GM19468 (cell line): Measurements from ENCODE around the gene FGL2.
"Not testable (repeated sequence)": the region's sequence is repeated elsewhere in the genome, so short reads cannot be mapped to it uniquely, and the experiment has no call there.

Experiments
- ATAC-seq: cut with Tn5 transposase; IDR thresholded peaks from one replicate; pipeline ENCODE4 v1.9.1; 2021; ENCODE audit warnings: mild to moderate bottlenecking, moderate library complexity, moderate number of reproducible peaks; ENCODE audit not compliant: unreplicated experiment; ENCODE audit errors: extremely low read depth

FGL2 gene, protein sequence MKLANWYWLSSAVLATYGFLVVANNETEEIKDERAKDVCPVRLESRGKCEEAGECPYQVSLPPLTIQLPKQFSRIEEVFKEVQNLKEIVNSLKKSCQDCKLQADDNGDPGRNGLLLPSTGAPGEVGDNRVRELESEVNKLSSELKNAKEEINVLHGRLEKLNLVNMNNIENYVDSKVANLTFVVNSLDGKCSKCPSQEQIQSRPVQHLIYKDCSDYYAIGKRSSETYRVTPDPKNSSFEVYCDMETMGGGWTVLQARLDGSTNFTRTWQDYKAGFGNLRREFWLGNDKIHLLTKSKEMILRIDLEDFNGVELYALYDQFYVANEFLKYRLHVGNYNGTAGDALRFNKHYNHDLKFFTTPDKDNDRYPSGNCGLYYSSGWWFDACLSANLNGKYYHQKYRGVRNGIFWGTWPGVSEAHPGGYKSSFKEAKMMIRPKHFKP

DNA sequence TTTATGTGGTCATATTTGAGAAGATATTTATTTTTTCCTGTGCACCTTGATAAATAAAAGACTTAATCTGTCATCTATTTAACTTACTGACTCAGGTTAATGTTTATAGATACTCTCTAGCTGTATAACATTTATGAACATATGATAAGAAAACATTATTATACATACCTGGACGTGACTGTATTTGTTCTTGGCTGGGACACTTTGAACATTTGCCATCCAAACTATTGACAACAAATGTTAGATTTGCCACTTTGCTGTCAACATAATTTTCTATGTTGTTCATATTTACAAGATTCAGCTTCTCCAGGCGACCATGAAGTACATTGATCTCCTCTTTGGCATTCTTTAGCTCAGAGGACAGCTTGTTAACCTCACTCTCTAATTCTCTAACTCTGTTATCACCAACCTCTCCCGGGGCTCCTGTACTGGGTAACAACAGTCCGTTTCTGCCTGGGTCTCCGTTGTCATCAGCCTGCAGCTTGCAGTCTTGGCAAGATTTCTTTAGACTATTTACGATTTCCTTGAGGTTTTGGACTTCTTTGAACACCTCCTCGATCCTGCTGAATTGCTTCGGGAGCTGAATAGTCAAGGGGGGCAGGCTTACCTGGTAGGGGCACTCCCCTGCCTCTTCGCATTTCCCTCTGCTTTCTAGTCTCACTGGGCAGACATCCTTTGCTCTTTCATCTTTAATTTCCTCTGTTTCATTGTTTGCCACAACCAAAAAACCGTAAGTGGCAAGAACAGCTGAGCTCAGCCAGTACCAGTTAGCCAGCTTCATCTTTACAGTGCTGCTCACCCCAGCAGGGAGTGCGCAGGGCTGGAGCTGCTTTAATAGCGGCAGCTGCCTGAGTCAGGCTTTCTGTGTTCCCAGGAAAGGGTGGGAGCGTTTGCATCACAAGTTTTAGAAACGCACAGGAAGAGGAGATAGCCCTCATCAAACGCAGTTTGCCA lies at the start of gene FGL2:
FGL2 (minus strand) TSS at position 807 of the 954 bp plus-strand sequence; CDS start at position 781, 26 bp downstream.
- no peak for ATAC-seq

DNA sequence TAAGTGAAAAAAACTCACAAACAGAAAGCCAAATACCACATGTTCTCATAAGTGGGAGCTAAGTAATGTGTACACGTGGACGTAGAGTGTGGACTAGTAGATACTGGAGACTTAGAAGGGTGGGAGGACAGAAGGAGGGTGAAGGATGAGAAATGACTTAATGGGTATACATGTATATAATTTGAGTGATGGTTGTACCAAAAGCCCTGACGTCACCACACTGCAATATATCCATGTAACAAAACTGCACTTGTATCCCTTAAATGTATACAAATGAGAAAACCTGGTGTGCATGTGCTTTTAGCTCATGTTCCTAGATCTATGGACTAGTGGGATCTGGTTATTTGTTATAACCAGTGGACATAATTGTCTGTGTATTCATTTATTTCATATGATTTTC lies 48.5 kb upstream of the FGL2 start:
- no peak for ATAC-seq

DNA sequence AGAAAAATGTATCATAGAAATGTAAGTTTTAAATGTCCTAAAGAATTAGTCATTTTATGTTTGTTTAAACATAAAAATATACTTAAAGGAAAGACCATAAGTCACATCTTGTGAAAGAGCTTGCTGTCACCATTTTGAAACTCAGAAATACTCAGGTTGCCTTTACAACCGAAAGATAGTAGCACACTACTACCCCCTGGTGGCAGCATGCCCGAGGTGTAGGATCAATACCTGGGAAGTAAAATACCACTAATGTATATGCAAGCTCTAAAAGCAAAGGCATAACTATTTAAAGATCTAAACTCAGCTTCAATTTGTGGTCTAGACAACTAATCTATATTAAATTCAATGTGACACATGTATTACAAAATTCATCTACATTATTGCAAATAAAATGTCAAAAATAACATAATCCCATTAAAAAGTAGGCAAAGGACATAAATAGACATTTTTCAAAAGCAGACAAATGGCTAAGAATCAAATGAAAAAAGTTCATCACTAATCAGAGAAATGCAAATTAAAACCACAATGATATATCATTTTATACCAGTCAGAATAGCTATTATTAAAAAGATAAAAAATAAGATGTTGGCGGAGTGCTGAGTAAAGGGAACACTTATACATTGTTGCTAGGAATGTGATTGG lies 47.7 kb upstream of the FGL2 start:
- no peak for ATAC-seq

DNA sequence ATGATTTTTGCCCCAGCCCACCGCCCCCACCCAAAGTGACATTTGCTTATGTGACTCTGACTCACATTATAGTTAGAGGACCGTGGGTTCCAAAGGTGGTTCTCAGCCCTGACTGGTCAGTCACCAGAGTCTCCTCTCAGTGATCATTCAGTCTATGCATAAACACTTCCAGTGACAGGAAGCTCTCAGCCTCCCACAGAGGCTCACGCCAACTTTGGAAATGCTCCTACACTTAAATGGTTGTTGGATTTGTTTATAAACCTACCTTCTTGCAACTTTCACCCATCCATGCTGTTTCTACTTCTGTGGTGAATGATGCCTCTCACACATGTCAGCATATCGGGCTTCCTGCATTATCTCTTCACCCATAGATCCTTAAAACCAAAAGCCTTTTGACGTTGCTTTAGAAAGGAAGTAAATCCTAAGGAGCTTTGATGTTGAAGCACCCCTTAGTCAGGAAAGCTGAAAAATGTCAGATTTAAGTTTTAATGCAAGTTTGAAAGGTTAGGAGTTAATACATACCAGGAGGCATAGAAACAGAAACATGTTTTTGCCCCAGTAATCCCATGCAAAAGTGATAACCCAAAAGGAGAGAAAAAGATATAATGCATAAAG lies 46.5 kb upstream of the FGL2 start:
- ATAC-seq: no peak

DNA sequence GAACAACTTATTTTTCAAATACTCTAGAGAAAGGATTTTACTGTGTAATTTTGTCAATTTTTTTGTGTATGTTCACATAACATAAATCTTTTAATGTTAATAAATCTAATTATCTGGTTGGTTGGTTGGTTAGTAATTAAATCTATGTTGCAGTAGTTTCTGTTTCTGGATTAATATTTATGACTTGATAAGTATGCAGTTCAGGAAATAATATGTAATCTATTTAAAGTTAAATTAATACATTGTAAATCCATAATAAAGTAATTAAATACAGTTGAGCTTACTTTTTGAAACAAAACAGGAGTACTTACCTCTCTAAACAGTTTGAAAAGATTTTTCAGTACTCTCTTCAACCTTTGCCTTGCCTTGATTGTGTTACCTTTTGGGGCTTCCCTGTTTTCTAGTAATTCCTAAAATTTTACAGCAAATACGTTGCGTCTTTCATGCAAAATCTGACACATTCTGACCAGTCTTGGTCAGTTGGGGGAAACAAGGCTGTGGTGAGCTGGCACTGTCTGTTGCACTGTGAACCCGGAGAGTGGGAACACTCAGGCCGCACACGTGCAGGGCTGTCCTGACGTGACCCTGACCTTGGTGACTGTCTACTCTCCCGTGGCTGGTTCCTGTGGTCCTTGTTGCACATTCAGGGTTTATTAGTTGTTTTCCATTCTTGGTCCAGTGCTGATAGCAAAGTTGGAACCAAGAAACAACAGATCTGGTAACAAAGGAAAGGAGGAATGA lies 45.6 kb upstream of the FGL2 start:
- ATAC-seq: no peak

DNA sequence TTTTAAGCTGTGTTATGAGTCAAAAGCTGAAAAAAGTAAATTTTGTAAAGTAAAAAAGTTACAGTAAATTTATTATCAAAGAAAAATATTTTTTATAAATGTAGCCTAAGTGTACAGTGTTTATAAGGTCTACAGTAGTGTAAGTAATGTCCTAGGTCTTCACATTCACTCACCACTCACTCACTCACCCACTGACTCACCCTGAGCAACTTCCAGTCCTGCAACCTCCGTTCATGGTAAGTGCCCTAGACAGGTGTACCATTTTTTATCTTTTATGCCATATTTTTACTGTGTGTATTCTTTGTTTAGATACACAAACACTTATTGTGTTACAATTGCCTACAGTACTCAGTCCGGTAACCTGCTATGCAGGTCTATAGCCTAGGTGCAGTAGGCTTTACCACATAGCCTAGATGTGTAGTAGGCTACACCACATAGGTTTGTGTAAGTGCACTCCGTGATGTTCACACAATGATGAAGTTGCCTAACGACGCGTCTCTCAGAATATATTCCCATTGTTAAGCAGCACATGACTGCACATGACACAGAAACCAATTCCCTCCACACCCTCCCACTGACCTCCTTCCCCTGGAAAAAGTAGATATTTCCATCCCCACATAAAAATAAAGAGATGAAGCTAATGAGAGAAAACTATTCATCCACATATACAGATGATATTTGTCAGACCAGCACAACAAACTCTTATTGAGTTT lies 44.8 kb upstream of the FGL2 start:
- no peak for ATAC-seq

DNA sequence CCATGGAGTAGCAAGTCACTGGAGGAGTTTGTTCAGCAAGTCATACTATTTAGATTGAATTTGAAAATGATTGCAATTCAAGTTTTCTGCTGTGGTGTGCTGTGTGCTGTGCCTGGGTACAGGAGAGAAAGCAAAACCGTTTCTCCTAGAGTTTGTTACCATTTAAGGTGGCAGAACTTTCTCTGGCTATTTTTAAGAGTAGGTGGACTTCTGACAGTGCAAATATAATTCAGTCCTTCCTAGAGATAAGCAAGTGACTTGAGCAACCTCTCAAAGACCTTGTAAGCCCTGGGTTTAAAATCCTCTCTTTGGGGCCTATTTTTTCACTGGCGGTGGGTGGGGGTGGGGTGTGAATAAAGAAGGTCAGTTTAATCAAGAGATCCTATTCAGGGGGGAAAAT lies 42.9 kb upstream of the FGL2 start:
- no peak for ATAC-seq

DNA sequence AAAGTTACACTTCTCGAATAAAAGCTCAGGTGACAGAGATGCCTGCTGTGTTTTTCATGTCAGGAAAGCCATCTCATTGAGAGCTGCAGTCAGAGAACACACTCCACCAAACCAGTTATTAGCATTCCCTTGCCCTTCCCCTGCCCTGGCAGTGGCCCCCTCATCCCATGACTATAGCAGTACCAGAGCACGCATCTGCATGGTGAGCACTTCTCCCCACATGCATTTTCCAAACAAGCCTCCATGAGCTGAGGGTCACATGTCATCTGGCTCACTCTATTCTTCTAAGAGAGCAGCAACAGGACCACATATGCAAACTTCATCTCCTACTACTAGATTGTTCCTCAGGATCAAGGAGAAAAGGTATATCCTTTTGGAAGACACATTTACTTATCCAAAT lies 42.4 kb upstream of the FGL2 start:
- no peak for ATAC-seq

DNA sequence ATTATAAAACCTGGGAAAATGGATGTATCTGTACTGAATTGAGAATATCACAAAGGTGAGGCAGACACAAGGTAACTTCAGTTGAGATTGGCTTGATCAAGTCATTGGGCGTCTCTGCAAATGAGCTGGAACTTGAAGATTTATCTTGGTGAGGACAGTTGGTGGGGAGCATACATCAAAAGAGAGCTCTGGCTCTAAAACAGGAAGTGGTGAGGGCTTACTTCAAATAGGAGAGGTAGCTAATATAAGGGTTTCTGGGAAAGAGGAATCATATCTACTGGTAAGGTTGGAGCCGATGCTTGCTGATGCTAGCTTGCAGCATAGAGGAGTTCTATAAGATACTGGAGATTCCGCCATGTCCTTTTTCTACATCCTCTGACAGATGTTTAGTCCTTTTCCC lies 39.9 kb upstream of the FGL2 start:
- ATAC-seq: no peak

DNA sequence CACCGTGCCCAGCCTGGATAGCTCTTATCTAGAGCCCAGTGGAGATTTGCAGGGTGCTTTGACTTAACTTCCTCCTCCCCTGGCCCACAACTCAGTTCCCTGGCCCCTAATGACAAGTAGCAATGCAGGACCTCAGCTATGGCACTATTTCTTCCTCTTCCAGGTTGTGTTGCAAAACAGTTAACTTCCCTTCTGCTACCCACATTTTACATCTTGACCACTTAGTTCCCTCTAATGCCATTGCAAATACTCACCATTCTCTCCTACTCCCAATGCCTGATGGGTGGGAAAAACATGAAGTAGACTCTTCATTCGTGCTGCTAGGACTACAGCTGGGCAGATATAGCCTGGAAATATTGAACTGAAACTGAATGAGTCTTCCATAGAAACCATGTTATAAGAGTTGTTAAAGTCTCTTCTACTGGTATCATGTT lies 39.1 kb upstream of the FGL2 start:
- no peak for ATAC-seq

DNA sequence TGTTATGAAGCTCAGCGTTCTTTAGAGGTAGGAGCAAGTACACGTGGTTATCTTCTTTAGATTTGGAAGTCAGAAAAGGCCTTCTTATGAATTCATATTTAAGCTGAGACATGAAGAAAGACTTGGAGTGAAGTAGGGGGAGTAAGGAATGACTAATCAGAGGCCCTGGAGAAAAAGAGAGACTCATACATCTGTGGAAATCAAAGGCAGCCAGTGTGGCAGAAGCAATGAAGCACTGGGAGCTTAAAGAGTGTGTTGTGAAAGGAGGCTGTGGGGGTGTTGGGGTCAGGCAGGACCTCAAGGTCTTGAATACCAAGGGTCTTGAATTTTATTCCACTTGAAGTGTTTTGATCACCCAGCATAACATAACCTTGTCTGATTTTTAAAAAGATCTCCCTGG lies 35.7 kb upstream of the FGL2 start:
- ATAC-seq: no peak

DNA sequence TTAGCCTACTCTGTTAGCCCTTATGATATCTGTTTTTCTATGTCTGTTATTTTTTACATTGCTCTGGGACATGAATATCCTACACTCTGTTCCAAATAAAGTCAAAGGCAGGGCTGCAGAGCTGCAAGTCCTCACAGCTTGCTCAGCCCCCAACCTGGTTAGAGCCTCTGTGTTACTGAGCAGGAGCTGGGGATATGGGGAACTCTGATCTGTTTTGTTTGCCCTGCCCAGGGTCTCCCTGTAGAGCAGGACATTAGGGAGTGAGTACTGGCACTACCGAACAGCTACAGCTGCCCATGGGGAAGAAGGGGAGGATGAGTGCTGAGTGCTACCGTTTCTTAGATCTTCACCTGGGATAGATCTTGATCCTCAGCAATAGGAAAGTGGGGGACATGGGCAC lies 32.8 kb upstream of the FGL2 start:
- no peak for ATAC-seq

DNA sequence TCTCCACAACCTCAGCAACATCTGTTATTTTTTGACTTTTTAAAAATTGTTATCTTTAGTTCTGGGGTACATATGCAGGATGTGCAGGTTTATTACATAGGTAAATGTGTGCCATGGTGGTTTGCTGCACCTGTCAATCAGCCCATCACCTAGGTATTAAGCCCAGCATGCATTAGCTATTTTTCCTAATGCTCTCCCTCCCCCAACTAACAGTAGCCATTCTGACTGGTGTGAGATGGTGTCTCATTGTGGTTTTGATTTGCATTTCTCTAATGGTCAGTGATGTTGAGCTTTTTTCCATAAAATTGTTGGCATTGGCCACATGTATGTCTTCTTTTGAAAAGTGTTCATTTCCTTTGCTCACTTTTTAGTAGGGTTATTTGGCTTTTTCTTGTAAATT lies 29.2 kb upstream of the FGL2 start:
- not testable (repeated sequence) for ATAC-seq

DNA sequence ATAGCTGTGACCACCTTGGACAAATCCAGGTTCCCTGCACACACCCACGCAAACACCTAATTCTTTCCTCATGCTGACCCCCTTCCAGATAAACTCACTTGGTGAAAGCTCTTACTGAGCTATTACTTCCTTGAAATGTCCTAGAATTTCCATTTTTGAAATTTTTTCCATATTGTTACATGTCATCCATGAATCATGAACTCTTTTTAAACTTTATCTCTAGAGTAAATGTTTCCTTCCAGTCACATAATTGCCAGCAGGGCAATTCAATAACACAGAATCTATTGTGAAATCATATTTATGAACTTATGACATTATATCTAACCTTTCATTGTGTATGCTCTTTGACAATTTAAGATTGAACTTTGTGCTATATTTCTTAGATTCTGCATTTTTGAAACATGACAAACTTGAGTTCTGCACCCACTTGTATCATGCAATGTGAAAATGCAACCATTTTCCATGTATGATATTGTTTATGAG lies 26.8 kb upstream of the FGL2 start:
- ATAC-seq: no peak

DNA sequence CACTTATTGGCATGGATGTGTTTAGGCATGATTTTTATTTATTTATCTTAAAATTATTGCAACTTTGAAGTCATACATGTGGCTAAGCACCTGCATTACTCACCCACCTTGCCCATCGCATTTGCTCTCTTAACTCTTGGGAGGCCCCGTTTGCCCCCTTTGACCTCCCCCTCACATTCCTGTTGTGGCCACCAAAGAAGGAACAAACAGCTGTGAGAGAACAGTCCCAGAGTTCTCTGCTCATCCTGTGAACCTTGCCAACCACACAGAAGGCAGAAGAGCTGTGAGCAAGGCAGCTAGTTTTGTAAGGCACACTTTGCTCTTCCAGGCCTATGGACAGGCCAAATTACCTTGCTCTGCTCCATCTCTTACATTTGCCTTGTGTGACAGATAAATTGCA lies 23.6 kb upstream of the FGL2 start:
- ATAC-seq: no peak

DNA sequence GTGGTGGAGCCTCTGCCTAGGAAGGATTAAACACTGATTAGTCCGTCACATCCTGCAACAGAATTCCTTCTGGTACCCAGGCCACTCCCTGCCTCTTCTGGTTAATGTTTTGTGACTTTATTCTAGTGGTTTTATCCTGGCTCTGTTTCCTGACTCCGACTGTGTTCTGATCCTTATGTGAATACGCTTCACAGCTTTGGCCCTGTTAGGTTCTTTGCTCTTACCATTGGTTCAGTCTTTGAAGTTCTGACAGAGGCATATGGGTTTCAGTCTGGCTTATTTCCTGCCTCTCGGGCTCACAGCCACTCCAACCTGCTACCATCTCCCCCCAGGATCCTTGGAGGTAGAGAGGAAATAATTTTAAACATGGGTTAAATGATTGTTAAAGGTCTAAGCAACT lies 23.2 kb upstream of the FGL2 start:
- no peak for ATAC-seq

DNA sequence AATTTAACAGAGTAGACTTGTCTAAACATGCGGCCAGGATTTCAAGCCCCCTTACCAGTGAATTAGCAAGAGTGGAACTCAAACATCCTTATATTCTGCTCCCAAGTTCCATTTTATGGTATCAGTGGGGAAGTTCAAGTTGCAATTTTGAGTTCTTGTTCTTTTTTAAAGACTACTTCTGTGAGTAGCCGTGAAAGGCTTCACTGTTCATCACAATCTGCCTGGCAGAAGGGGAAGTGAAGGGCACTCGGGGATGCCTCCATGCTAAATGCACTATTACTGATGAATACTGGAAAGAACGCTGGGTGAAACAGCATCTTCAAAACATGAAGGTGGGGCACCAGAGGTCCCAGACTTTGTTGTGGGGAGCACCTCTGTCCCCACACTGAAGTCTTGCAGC lies 22.4 kb upstream of the FGL2 start:
- no peak for ATAC-seq

DNA sequence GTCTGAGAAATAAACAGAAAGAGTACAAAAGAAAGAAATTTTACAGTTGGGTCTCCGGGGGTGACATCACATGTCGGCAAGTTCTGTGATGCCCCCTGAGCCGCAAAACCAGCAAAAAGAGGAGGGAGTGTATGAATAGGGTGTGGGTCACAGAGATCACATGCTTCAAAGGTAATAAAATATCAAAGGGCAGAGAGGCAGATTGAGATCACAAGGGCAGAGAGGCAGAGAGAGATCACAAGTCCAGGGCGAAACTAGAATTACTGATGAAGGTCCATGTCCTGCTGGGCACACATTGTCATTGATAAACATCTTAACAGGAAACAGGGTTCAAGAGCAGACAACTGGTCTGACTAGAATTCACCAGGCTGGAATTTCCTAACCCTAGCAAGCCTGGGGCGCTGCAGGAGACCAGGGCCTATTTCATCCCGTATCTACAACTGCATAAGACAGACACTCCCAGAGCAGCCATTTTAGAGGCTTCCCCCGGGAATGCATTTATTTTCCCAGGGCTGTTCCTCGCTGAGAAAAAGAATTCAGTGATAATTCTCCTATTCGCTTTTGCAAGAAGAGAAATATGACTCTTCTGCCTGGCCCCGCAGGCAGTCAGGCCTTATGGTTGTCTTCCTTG lies 20.2 kb upstream of the FGL2 start:
- ATAC-seq: not testable (repeated sequence)
